Heart left ventricle (tissue), 16 donors: Measurements from ENCODE around the gene CACNA1D. TPM values are rescaled to one million over a fixed set of nuclear protein-coding genes. Genes with fewer than 3 reads are reported as not detected.

Source experiments
- ATAC-seq, 4 donors: fragments of 200-7000 bp; cut with Tn5 transposase; one replicate each; pipeline ENCODE4 v1.9.1; 2020 to 2022; ENCODE audit warnings: moderate library complexity in 4 of 4, mild to moderate bottlenecking in 3 of 4, moderate number of reproducible peaks in 1 of 4
- DNase-seq, 5 donors: peaks; one replicate each; pipeline ENCODE4 v3.0.0-alpha.2; 2020
- H3K27ac ChIP-seq, 12 donors: fragments of 200-600 bp; sonication (generic) in 4 of 12; one replicate each; pipeline versions ENCODE4 v1.5.0 to v1.8.0; 2016 to 2022; ENCODE audit warnings: mild to moderate bottlenecking in 2 of 12
- H3K27me3 ChIP-seq, 9 donors: fragments of 200-600 bp; sonication (generic) in 2 of 9; one replicate each; pipeline versions ENCODE4 v1.5.1 to v1.8.0; 2016 to 2022; ENCODE audit warnings: mild to moderate bottlenecking in 3 of 9
- H3K36me3 ChIP-seq, 9 donors: fragments of 200-600 bp; sonication (generic) in 2 of 9; one replicate each; pipeline versions ENCODE4 v1.5.0 to v1.8.0; 2018 to 2022; ENCODE audit warnings: mild to moderate bottlenecking in 2 of 9
- H3K4me1 ChIP-seq, 12 donors: fragments of 200-600 bp; sonication (generic) in 4 of 12; one replicate each; pipeline versions ENCODE4 v1.5.0 to v1.8.0; 2016 to 2022; ENCODE audit warnings: mild to moderate bottlenecking in 3 of 12
- H3K4me3 ChIP-seq, 12 donors: fragments of 200-600 bp; sonication (generic) in 4 of 12; one replicate each; pipeline versions ENCODE4 v1.5.0 to v1.8.0; 2017 to 2022; ENCODE audit warnings: mild to moderate bottlenecking in 9 of 12, moderate library complexity in 4 of 12
- H3K9me3 ChIP-seq, 12 donors: fragments of 200-600 bp; sonication (generic) in 4 of 12; one replicate each; pipeline versions ENCODE4 v1.5.0 to v1.8.0; 2016 to 2022; ENCODE audit warnings: mild to moderate bottlenecking in 1 of 12
- CTCF ChIP-seq, 12 donors: fragments of 200-600 bp; sonication (generic) in 4 of 12; IDR thresholded peaks; one replicate each; pipeline versions ENCODE4 v1.5.0 to v1.8.0; 2018 to 2022; ENCODE audit warnings: antibody characterized with exemption in 12 of 12, mild to moderate bottlenecking in 5 of 12
- POLR2A ChIP-seq, 2 donors: fragments of 450-650 bp; IDR thresholded peaks; one replicate each; pipeline ENCODE4 v1.6.1; 2017; ENCODE audit warnings: antibody characterized with exemption in 2 of 2, mild to moderate bottlenecking in 2 of 2, moderate library complexity in 2 of 2
- WGBS, 4 donors: extraction: QIAGEN DNeasy Blood & Tissue Kit in 2 of 4; methylation state at CpG; one replicate each; pipeline versions ENCODE4 v1.1.5 to v1.1.7; 2013 to 2018; 5-methylcytosine and 5-hydroxymethylcytosine counted together
- intact Hi-C, 10 donors: fragments of 100-400 bp; cut with DNase I; formaldehyde crosslinking; loops; one replicate each; pipeline versions ENCODE4 v1.11.1 to v1.14.2; 2022
- polyA plus RNA-seq, 2 donors: library from polyadenylated mRNA; stranded (reverse); fragments of 200-250 nt; gene quantifications; one replicate each; pipeline ENCODE4 v1.2.3, GENCODE V29; 2013
- total RNA-seq, 9 donors: library from RNA; depleted of rRNA in 2 of 9; stranded (reverse); fragments of >200 nt in 2 of 9; fragmentation: NEBNext Ultra II Directional in 3 of 9; extraction: Animal tissue kit (Norgen Biotek cat#: 25700) in 3 of 9; gene quantifications; one replicate each; pipeline versions ENCODE4 v1.1.0 to v1.2.4, GENCODE V29; 2016 to 2023
- donor health status: ischemic (EF 13 %, LVEDD 7.1; RV severe dilation, severe dysfunction).
- donor health status: healthy with polysubstance abuse.
- donor health status: DM: no; HTN: yes; CAD: no.
- donor health status: DM: no; HTN: no; CAD: no.
- donor health status: ischemic (EF 25% LVEDD 6.9; RV normal size, moderate dysfunction).
- donor health status: ischemic (EF 25% LVEDD 5.7; RV mildly dilated, moderate dysfunction).
- donor health status: healthy.
- donor health status: DM: yes; HTN: yes; CAD: no.
- donor health status: ischemic (EF 35%, LVEDD 5.7; RV mildly dilated, moderate dysfunction).
- donor health status: nonischemic (EF 11% LVEDD 7.7; RV severe dilation, severe dysfunction).
- donor health status: DM: yes; HTN: yes; CAD: no.
- donor health status: PGD.
- donor health status: ischemic (EF 29% LVEDD 5.4; RV normal size, mild dysfunction).
- donor health status: nonischemic (EF 23%, LVEDD 6.1; RV moderate dilation, normal function).

CACNA1D gene
- total and polyA plus RNA-seq, 11 donors = 0.06 to 2.4 (median 0.40) TPM; not detected in 1

GRCh38 chr3:53513556-53514190, 19.3 kb downstream of the CACNA1D start:
- Histone ChIP-seq H3K4me3 (no peak overlapping the region), H3K36me3 (no peaks in the 10 kb centered on the region), H3K4me1 (peaks cover 0 to 1% (median 0%) of the 10 kb centered on the region in 12 donors), H3K27me3 (peaks cover 0 to 31% (median 2%) of the 10 kb centered on the region in 9 donors), H3K9me3 (no peaks in the 10 kb centered on the region), H3K27ac (no peak overlapping the region)
- TF ChIP-seq CTCF (IDR thresholded peaks at IDR 0.05) (no peak), POLR2A (IDR thresholded peaks at IDR 0.05) (no peak)
- DNase-seq (no peak), ATAC-seq (no peak)
- intact Hi-C loops = no loop called here
- WGBS, 4 donors = 78 to 90% (median 85%) methylated on average over 7 of the region's 7 CpGs

- Histone ChIP-seq H3K36me3 (no peaks in the 10 kb centered on the region), H3K27ac (no peak overlapping the region), H3K4me3 (no peak overlapping the region), H3K9me3 (no peaks in the 10 kb centered on the region), H3K27me3 (peaks cover 0 to 17% (median 0%) of the 10 kb centered on the region in 9 donors), H3K4me1 (peaks cover 0 to 4% (median 0%) of the 10 kb centered on the region in 12 donors)
- intact Hi-C loops = no loop called here
- TF ChIP-seq POLR2A (IDR thresholded peaks at IDR 0.05) = no peak
- TF ChIP-seq CTCF (IDR thresholded peaks at IDR 0.05) = no peak
- DNase-seq (no peak), ATAC-seq (no peak)
- WGBS, 4 donors = 60 to 83% (median 76%) methylated on average over 5 of the region's 5 CpGs
Measured at GRCh38 chr3:53516339-53516738, 21.9 kb downstream of the CACNA1D start.

- no peaks in the 10 kb centered on the region for H3K27me3 ChIP-seq
- H3K4me1 ChIP-seq = peaks cover 0 to 4% (median 0%) of the 10 kb centered on the region in 12 donors
- H3K36me3 ChIP-seq = no peaks in the 10 kb centered on the region
- no peak overlapping the region for H3K4me3 ChIP-seq
- H3K9me3 ChIP-seq = no peaks in the 10 kb centered on the region
- TF ChIP-seq CTCF (IDR thresholded peaks at IDR 0.05) (no peak), POLR2A (IDR thresholded peaks at IDR 0.05) (no peak)
- DNase-seq (no peak), ATAC-seq (peak in 1 of 4 donors; percentile 61)
- intact Hi-C loops = no loop called here
- no peak overlapping the region for H3K27ac ChIP-seq
- WGBS, 4 donors = 65 to 75% (median 70%) methylated on average over 6 of the region's 6 CpGs
Measured at GRCh38 chr3:53518495-53518981, 24.1 kb downstream of the CACNA1D start.

GRCh38 chr3:53519065-53519709, 24.8 kb downstream of the CACNA1D start:
- no peak overlapping the region for H3K27ac ChIP-seq
- WGBS, 4 donors = 51 to 59% (median 53%) methylated on average over 6 of the region's 6 CpGs
- no peaks in the 10 kb centered on the region for H3K9me3 ChIP-seq
- peaks cover 0 to 4% (median 0%) of the 10 kb centered on the region in 12 donors for H3K4me1 ChIP-seq
- no peaks in the 10 kb centered on the region for H3K36me3 ChIP-seq
- TF ChIP-seq CTCF (IDR thresholded peaks at IDR 0.05) = no peak
- no peak for TF ChIP-seq POLR2A (IDR thresholded peaks at IDR 0.05)
- H3K27me3 ChIP-seq = no peaks in the 10 kb centered on the region
- no peak for ATAC-seq
- no peak for DNase-seq
- no peak overlapping the region for H3K4me3 ChIP-seq
- intact Hi-C loops = no loop called here
